PC-9 (cell line): ENCODE results near the gene ZNF581. TPM values are rescaled to one million over a fixed set of nuclear protein-coding genes. Genes with fewer than 3 reads are reported as not detected.

Source experiments
- BruUV-seq: library from RNA; stranded (reverse); fragments of 400-500 nt; replicated peaks from 2 replicates; lab custom pipeline; 2021; lab: Mats Ljungman, UMichigan
- CTCF ChIA-PET: fragments of 300-600 bp; sonication (Branson Sonifier 250); formaldehyde crosslinking; loops from one replicate; lab custom pipeline; 2022; ENCODE audit warnings: antibody characterized with exemption; lab: Charles Lee
- POLR2A ChIA-PET: fragments of 300-600 bp; sonication (Branson Sonifier 250); formaldehyde crosslinking; loops from one replicate; lab custom pipeline; 2022; ENCODE audit warnings: antibody characterized with exemption; ENCODE audit not compliant: unreplicated experiment; lab: Charles Lee
- DNase-seq, 2 experiments: peaks; one replicate each; pipeline versions ENCODE4 v3.0.0 to v3.0.0-alpha.2; 2015 to 2022; ENCODE audit warnings: mixed read lengths in 1 of 2
- H2AFZ ChIP-seq: fragments of 200-600 bp; sonication (generic); 2 replicates; pipeline ENCODE4 v1.8.1; 2017; ENCODE audit warnings: antibody characterized with exemption
- H3F3A ChIP-seq: fragments of 200-600 bp; sonication (generic); 2 replicates; pipeline ENCODE4 v1.8.1; 2017; ENCODE audit warnings: antibody characterized with exemption, mild to moderate bottlenecking, low read depth; ENCODE audit not compliant: insufficient read depth
- H3K27ac ChIP-seq: fragments of 200-600 bp; sonication (generic); 2 replicates; pipeline ENCODE4 v1.6.1; 2016; ENCODE audit warnings: mixed run types
- H3K27me3 ChIP-seq: fragments of 200-600 bp; sonication (generic); 2 replicates; pipeline ENCODE4 v1.6.1; 2016; ENCODE audit warnings: low read depth, mixed run types; ENCODE audit not compliant: insufficient read depth
- H3K36me3 ChIP-seq: fragments of 200-600 bp; sonication (generic); 2 replicates; pipeline ENCODE4 v1.6.1; 2016; ENCODE audit warnings: low read depth, mixed run types
- H3K4me1 ChIP-seq: fragments of 200-600 bp; sonication (generic); replicated peaks from 2 replicates; pipeline ENCODE4 v1.6.1; 2016; ENCODE audit warnings: mixed run types; ENCODE audit not compliant: insufficient read depth
- H3K4me2 ChIP-seq: fragments of 200-600 bp; sonication (generic); 2 replicates; pipeline ENCODE4 v1.6.1; 2017; ENCODE audit warnings: mixed run types
- H3K4me3 ChIP-seq: fragments of 200-600 bp; sonication (generic); 2 replicates; pipeline ENCODE4 v1.6.1; 2016; ENCODE audit warnings: mixed run types
- H3K79me2 ChIP-seq: fragments of 200-600 bp; sonication (generic); 2 replicates; pipeline ENCODE4 v1.6.1; 2017; ENCODE audit warnings: low read depth, mixed run types
- H3K9me2 ChIP-seq: fragments of 200-600 bp; sonication (generic); 2 replicates; pipeline ENCODE4 v1.8.1; 2017; ENCODE audit warnings: mild to moderate bottlenecking; ENCODE audit not compliant: insufficient read depth
- H3K9me3 ChIP-seq: fragments of 200-600 bp; sonication (generic); 2 replicates; pipeline ENCODE4 v1.8.1; 2016; ENCODE audit warnings: low read depth; ENCODE audit not compliant: insufficient read depth
- H4K20me1 ChIP-seq: fragments of 200-600 bp; sonication (generic); 2 replicates; pipeline ENCODE4 v1.8.1; 2017; ENCODE audit not compliant: insufficient read depth
- EZH2 ChIP-seq: fragments of 200-600 bp; sonication (generic); IDR thresholded peaks from 2 replicates; pipeline ENCODE4 v1.8.0; 2017; ENCODE audit warnings: antibody characterized with exemption, low read depth
- intact Hi-C: fragments of 100-400 bp; cut with micrococcal nuclease; formaldehyde crosslinking; loops from one replicate; pipeline ENCODE4 v1.10.0; 2022; ENCODE audit not compliant: unreplicated experiment
- total RNA-seq: library from RNA; stranded (reverse); gene quantifications from 2 replicates; pipeline ENCODE4 v1.2.3, GENCODE V29; 2021
- TF ChIP-seq, protein P1 (sequence below): fragments of 200-600 bp; sonication (generic); conservative IDR thresholded peaks from 2 replicates; pipeline ENCODE4 v1.6.1; 2017; ENCODE audit warnings: mixed run types, antibody characterized with exemption, mild to moderate bottlenecking, moderate library complexity

The ZNF581 gene
- total RNA-seq, 1 experiment from 2014 or later = 53.5 TPM

DNA sequence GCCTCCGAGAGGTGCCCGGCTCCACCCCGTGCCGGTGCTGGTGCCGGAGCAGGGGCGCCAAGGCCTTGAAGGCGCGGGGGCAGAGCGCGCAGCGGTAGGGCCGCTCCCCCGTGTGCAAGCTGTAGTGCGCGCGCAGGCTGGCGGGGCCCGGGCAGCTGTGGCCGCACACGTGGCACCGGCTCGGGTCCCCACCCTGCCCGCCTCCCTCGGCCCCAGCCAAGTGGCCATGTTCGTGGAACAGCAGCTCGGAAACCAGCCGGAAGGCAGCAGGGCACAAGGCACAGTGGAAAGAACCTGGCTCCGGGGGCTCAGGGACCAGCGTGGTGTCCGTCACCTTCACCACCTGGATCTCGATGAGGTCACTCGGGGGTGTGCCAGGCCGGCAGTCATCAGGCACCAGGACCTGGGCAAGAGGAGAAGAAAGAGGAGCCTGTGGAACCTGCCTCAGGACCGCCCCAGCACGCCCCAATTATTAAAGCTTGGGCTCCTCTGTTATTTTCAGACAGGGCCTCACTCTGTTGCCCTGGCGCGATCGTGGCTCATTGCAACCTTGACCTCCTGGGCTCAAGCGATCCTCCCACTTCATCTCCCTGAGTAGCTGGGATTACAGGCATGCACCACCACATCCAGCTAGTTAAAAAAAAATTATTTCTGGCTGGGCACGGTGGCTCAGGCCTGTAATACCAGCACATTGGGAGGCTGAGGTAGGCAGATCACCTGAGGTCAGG, 21.0 kb upstream of the ZNF581 start:
- Histone ChIP-seq H4K20me1 (peaks cover 10% of the 10 kb centered on the region), H3F3A (peaks cover 32% of the 10 kb centered on the region), H2AFZ (no peak overlapping the region), H3K79me2 (no peaks in the 10 kb centered on the region), H3K9me3 (no peaks in the 10 kb centered on the region), H3K9me2 (no peaks in the 10 kb centered on the region), H3K4me3 (no peak overlapping the region), H3K27me3 (no peaks in the 10 kb centered on the region), H3K4me2 (no peak overlapping the region), H3K27ac (no peak overlapping the region), H3K36me3 (0 out of 2 replicates have a peak, but pooled peaks cover 3% of the 10 kb centered on the region), H3K4me1 (peaks cover 14% of the 10 kb centered on the region)
- TF ChIP-seq, protein P1, sequence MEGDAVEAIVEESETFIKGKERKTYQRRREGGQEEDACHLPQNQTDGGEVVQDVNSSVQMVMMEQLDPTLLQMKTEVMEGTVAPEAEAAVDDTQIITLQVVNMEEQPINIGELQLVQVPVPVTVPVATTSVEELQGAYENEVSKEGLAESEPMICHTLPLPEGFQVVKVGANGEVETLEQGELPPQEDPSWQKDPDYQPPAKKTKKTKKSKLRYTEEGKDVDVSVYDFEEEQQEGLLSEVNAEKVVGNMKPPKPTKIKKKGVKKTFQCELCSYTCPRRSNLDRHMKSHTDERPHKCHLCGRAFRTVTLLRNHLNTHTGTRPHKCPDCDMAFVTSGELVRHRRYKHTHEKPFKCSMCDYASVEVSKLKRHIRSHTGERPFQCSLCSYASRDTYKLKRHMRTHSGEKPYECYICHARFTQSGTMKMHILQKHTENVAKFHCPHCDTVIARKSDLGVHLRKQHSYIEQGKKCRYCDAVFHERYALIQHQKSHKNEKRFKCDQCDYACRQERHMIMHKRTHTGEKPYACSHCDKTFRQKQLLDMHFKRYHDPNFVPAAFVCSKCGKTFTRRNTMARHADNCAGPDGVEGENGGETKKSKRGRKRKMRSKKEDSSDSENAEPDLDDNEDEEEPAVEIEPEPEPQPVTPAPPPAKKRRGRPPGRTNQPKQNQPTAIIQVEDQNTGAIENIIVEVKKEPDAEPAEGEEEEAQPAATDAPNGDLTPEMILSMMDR = no peak
- no peak for TF ChIP-seq EZH2
- no TSS peak for BruUV-seq
- no peak for DNase-seq
- CTCF ChIA-PET = no interaction called here
- intact Hi-C loops = no loop called here
- POLR2A ChIA-PET = interaction anchor here (0.7 kb wide), 1 partner anchor 15 kb away, joined by 9 read pairs; no protein-coding TSS in a partner anchor

DNA sequence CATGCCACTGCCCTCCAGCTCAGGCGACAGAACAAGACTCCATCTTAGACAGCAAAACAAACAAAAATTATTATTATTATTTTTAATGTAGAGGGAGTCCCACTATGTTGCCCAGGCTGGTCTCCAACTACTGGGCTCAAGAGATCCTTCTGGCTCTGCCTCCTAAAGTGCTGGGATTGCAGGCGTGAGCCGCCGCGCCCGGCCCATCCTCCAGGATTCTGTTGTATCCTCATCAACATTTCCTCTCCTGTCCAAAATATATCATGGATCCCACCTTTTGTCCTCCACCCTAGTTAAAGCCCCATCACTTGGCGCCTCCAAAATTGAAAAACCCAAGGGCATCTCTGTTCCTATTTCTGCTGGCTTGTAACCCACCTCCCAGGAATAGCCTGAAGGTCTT, 20.3 kb upstream of the ZNF581 start:
- no TSS peak for BruUV-seq
- Histone ChIP-seq H3K4me2 (peak overlapping the region; percentile 58; the same call in 1 of the 2 replicates), H3K27ac (no peak overlapping the region), H3K9me2 (no peaks in the 10 kb centered on the region), H3K4me3 (no peak overlapping the region), H2AFZ (no peak overlapping the region), H3K36me3 (no peaks in the 10 kb centered on the region), H3K9me3 (no peaks in the 10 kb centered on the region), H3K27me3 (no peaks in the 10 kb centered on the region), H3K4me1 (peaks cover 14% of the 10 kb centered on the region), H4K20me1 (peaks cover 10% of the 10 kb centered on the region), H3F3A (peaks cover 32% of the 10 kb centered on the region), H3K79me2 (no peaks in the 10 kb centered on the region)
- TF ChIP-seq, protein P1 = no peak
- TF ChIP-seq EZH2 = no peak
- ChIA-PET POLR2A (interaction anchor here (0.7 kb wide), 1 partner anchor 16 kb away, joined by 9 read pairs; no protein-coding TSS in a partner anchor), CTCF (no interaction called here)
- DNase-seq = no peak
- intact Hi-C loops = no loop called here

DNA sequence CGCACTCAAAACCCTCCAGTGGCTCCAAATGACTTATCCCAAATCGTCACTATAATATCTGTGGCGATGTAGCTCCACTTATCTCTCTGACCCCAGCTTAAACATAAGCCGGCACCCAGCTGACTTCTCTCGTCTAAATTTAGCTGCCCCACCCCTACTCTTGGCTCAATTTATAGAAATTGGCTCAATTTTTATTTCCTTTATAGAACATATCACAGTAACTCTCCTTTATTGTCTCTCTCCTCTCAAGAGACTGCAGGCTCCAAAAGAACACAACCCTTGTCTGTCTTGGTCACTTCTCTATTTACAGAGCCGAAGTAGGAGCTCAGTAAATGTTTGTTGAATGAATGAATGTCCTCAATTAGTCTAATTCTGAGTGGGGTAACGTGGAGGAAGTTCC, 19.9 kb upstream of the ZNF581 start:
- no peaks in the 10 kb centered on the region for H3K27me3 ChIP-seq
- peak overlapping the region; percentile 44; the same call in 1 of the 2 replicates for H3K4me3 ChIP-seq
- no peaks in the 10 kb centered on the region for H3K36me3 ChIP-seq
- TF ChIP-seq, protein P1 = no peak
- no peak for TF ChIP-seq EZH2
- peak in 1 of 2 experiments; percentile 20 for DNase-seq
- H3K9me2 ChIP-seq = no peaks in the 10 kb centered on the region
- no peak overlapping the region for H2AFZ ChIP-seq
- H3K79me2 ChIP-seq = no peaks in the 10 kb centered on the region
- intact Hi-C loops = no loop called here
- H3F3A ChIP-seq = peaks cover 29% of the 10 kb centered on the region
- BruUV-seq = TSS peak; percentile 63
- ChIA-PET POLR2A (no interaction called here), CTCF (no interaction called here)
- H4K20me1 ChIP-seq = peaks cover 10% of the 10 kb centered on the region
- peaks cover 14% of the 10 kb centered on the region for H3K4me1 ChIP-seq
- H3K27ac ChIP-seq = no peak overlapping the region
- H3K9me3 ChIP-seq = no peaks in the 10 kb centered on the region
- peak overlapping the region; percentile 58 for H3K4me2 ChIP-seq
